SU-DHL-6 (cell line): ENCODE measurements around the gene CRYAA.

Experiments used
- H2AFZ ChIP-seq: fragments of 200-600 bp; sonication (generic); 2 replicates; pipeline ENCODE4 v1.6.1; 2014; ENCODE audit warnings: low read depth, mild to moderate bottlenecking, moderate library complexity, mixed read lengths, antibody characterized with exemption, low read length; ENCODE audit not compliant: severe bottlenecking
- H3F3A ChIP-seq: fragments of 200-600 bp; shearing (Covaris generic); 2 replicates; pipeline ENCODE4 v1.6.0; 2016; ENCODE audit warnings: antibody characterized with exemption, mild to moderate bottlenecking; ENCODE audit not compliant: insufficient read depth
- H3K27ac ChIP-seq: fragments of 200-600 bp; sonication (generic); 2 replicates; pipeline ENCODE4 v1.5.1; 2016; ENCODE audit warnings: low read depth, mild to moderate bottlenecking, low read length, moderate library complexity, mixed read lengths
- H3K27me3 ChIP-seq: fragments of 200-600 bp; sonication (generic), shearing (Covaris generic); 2 replicates; pipeline ENCODE4 v1.6.0; 2014; ENCODE audit warnings: mild to moderate bottlenecking, low read length
- H3K36me3 ChIP-seq: fragments of 200-600 bp; sonication (generic); 2 replicates; pipeline ENCODE4 v1.6.1; 2014; ENCODE audit warnings: mild to moderate bottlenecking, low read length, mixed read lengths
- H3K4me2 ChIP-seq: fragments of 300-600, 200-600 bp; shearing (Covaris generic), sonication (generic); 2 replicates; pipeline ENCODE4 v1.6.0; 2014; ENCODE audit warnings: low read length, low read depth, mild to moderate bottlenecking; ENCODE audit not compliant: poor library complexity, severe bottlenecking
- H3K4me3 ChIP-seq: fragments of 200-600 bp; sonication (generic); 2 replicates; pipeline ENCODE4 v1.5.1; 2014; ENCODE audit warnings: antibody characterized with exemption, low read length, mild to moderate bottlenecking, mixed read lengths; ENCODE audit not compliant: insufficient read depth, poor library complexity, severe bottlenecking
- H3K79me2 ChIP-seq: fragments of 200-600 bp; sonication (generic); 2 replicates; pipeline ENCODE4 v1.6.1; 2014; ENCODE audit warnings: mild to moderate bottlenecking, low read length, moderate library complexity; ENCODE audit not compliant: insufficient read depth
- H3K9ac ChIP-seq: fragments of 200-600 bp; sonication (generic); 2 replicates; pipeline ENCODE4 v1.7.0; 2014; ENCODE audit warnings: mild to moderate bottlenecking, low read length
- H3K9me2 ChIP-seq: fragments of 200-600 bp; sonication (generic); replicated peaks from 2 replicates; pipeline ENCODE4 v1.6.1; 2014; ENCODE audit warnings: low read length; ENCODE audit not compliant: insufficient read depth
- H3K9me3 ChIP-seq: fragments of 200-600 bp; sonication (generic); 2 replicates; pipeline ENCODE4 v1.6.1; 2014; ENCODE audit warnings: low read length, mixed read lengths; ENCODE audit not compliant: insufficient read depth
- H4K20me1 ChIP-seq: fragments of 200-600 bp; sonication (generic); 2 replicates; pipeline ENCODE4 v1.6.1; 2014; ENCODE audit warnings: low read depth, mild to moderate bottlenecking, antibody characterized with exemption, low read length, moderate library complexity, mixed read lengths
- EZH2phosphoT487 ChIP-seq: fragments of 200-600 bp; sonication (generic), shearing (Covaris generic); conservative IDR thresholded peaks from 2 replicates; pipeline ENCODE4 v1.6.1; 2018; ENCODE audit warnings: mild to moderate bottlenecking, antibody characterized with exemption, low read length, moderate library complexity, mixed read lengths
- TF ChIP-seq, protein P1 (sequence below): fragments of 200-600 bp; sonication (generic); IDR thresholded peaks from one replicate; pipeline ENCODE4 v1.5.1; 2017; ENCODE audit warnings: antibody characterized with exemption, mild to moderate bottlenecking, low read length, moderate library complexity; ENCODE audit not compliant: insufficient read depth, poor library complexity, severe bottlenecking

Gene CRYAA

DNA sequence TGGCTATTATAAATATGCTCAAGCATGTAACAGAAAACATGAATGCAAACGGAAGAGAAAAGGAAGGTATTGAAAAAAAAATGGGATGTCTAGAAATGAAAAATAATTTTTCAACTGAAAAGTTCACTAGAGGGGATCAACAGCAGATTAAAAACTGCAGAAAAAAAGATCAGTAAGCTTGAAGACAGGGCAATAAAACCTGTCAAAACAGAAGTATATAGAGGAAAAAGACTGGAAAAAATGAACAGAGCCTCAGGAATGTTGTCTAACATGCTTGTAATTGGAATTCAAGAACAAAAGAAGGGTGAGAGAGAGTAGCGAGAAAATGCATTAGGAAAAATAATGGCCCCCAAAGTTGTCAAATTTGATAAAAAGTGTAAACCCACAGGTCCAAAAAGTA lies 29.6 kb downstream of the CRYAA start:
- H3K27me3 ChIP-seq = peaks cover 8% of the 10 kb centered on the region
- no peak for TF ChIP-seq EZH2phosphoT487

DNA sequence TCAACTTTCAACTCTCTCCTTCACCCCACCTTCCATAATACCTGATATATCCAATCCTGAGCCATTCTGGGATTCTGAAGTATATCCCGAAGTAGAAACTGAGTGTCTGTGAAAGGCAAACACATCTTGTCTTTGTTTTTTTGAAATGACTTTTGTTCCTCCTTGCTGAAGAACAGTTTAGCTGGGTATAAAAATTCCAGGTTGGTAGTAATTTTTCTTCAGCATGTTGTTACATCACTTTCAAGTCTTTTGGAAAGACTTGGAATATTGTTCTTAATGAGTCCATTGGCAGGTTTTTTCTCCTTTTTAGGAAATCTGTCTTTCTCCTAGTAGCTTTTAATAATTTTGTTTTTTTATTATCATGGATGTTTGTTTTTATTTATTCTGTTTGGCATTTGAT lies 32.7 kb downstream of the CRYAA start:
- Histone ChIP-seq H3F3A (no peaks in the 10 kb centered on the region), H3K4me3 (no peak overlapping the region), H3K4me2 (no peak overlapping the region), H3K79me2 (no peaks in the 10 kb centered on the region), H3K27me3 (peaks cover 8% of the 10 kb centered on the region), H3K27ac (no peak overlapping the region), H3K9me3 (peaks cover 16% of the 10 kb centered on the region), H3K9ac (no peak overlapping the region), H2AFZ (no peak overlapping the region), H3K36me3 (0 out of 2 replicates have a peak, but pooled peaks cover 4% of the 10 kb centered on the region), H4K20me1 (no peaks in the 10 kb centered on the region), H3K9me2 (no peaks in the 10 kb centered on the region)
- no peak for TF ChIP-seq EZH2phosphoT487
- TF ChIP-seq, protein P1, sequence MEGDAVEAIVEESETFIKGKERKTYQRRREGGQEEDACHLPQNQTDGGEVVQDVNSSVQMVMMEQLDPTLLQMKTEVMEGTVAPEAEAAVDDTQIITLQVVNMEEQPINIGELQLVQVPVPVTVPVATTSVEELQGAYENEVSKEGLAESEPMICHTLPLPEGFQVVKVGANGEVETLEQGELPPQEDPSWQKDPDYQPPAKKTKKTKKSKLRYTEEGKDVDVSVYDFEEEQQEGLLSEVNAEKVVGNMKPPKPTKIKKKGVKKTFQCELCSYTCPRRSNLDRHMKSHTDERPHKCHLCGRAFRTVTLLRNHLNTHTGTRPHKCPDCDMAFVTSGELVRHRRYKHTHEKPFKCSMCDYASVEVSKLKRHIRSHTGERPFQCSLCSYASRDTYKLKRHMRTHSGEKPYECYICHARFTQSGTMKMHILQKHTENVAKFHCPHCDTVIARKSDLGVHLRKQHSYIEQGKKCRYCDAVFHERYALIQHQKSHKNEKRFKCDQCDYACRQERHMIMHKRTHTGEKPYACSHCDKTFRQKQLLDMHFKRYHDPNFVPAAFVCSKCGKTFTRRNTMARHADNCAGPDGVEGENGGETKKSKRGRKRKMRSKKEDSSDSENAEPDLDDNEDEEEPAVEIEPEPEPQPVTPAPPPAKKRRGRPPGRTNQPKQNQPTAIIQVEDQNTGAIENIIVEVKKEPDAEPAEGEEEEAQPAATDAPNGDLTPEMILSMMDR = no peak

More for the DNA sequence above, 29.6 kb downstream of the CRYAA start:
- no peak overlapping the region for H3K9ac ChIP-seq
- H2AFZ ChIP-seq = no peak overlapping the region
- H3K27ac ChIP-seq = no peak overlapping the region
- H3K4me3 ChIP-seq = no peak overlapping the region
- H3K36me3 ChIP-seq = 0 out of 2 replicates have a peak, but pooled peaks cover 4% of the 10 kb centered on the region
- no peaks in the 10 kb centered on the region for H3K79me2 ChIP-seq
- H3K9me3 ChIP-seq = peaks cover 16% of the 10 kb centered on the region
- H3K4me2 ChIP-seq = no peak overlapping the region
- no peaks in the 10 kb centered on the region for H4K20me1 ChIP-seq
- H3K9me2 ChIP-seq = no peaks in the 10 kb centered on the region
- no peaks in the 10 kb centered on the region for H3F3A ChIP-seq

DNA sequence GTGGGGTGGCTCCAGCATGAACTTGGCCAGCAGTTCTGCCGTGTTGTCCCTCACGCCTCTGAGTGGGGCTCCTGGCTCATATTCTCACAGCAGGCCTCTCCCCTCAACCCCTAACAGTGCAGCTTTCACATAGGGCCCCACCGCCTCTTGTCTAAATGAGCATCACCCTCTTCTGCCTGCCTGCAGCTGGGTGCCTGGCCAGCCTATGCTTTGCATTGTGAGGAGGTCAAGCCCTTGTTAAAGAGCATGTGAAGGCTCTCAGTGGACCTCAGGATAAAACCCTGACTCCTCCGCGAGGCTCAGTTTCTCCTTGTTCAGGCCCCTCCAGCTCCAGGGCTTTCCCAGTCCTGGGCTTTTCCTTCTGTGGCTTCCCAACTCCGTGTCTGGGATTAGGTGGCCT lies 34.8 kb downstream of the CRYAA start:
- H3K27me3 ChIP-seq = peaks cover 8% of the 10 kb centered on the region
- no peak overlapping the region for H3K4me2 ChIP-seq
- no peak overlapping the region for H3K4me3 ChIP-seq
- no peaks in the 10 kb centered on the region for H4K20me1 ChIP-seq
- TF ChIP-seq, protein P1 = no peak
- no peak for TF ChIP-seq EZH2phosphoT487
- H2AFZ ChIP-seq = no peak overlapping the region
- no peaks in the 10 kb centered on the region for H3K79me2 ChIP-seq
- no peak overlapping the region for H3K27ac ChIP-seq
- H3K9me2 ChIP-seq = no peaks in the 10 kb centered on the region
- no peaks in the 10 kb centered on the region for H3F3A ChIP-seq
- H3K9ac ChIP-seq = no peak overlapping the region
- 0 out of 2 replicates have a peak, but pooled peaks cover 4% of the 10 kb centered on the region for H3K36me3 ChIP-seq
- H3K9me3 ChIP-seq = peaks cover 16% of the 10 kb centered on the region

DNA sequence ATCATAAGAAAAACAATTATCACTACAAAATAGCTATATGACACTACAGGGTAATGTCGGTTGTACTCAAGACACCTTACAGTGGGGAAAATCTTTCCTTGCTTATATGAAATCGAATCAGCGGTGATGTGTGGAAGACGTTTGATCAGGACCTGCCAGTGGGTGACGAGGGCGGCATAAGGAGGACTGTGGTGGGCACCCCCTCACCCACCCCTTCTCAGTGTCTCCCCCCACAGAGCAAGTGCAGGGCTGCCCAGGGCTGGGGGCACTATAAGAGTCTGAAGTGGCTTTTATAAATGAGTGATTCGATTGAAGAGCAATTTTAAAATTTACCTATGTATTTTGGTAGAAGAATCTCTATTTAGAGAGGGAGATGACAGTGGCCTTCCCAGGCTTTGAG lies 35.8 kb downstream of the CRYAA start:
- Histone ChIP-seq H3K27me3 (peaks cover 3% of the 10 kb centered on the region; the same call in 1 of the 2 replicates), H3K9me2 (no peaks in the 10 kb centered on the region), H3F3A (no peaks in the 10 kb centered on the region), H3K79me2 (no peaks in the 10 kb centered on the region), H3K9ac (no peak overlapping the region), H3K4me2 (no peak overlapping the region), H3K9me3 (peaks cover 16% of the 10 kb centered on the region), H4K20me1 (no peaks in the 10 kb centered on the region), H3K4me3 (no peak overlapping the region), H2AFZ (no peak overlapping the region), H3K27ac (no peak overlapping the region), H3K36me3 (0 out of 2 replicates have a peak, but pooled peaks cover 4% of the 10 kb centered on the region)
- TF ChIP-seq, protein P1 = no peak
- no peak for TF ChIP-seq EZH2phosphoT487
